HepG2 (cell line): Measurements from ENCODE around the gene CSKMT. TPM values are rescaled to one million over a fixed set of nuclear protein-coding genes. Genes with fewer than 3 reads are reported as not detected.

Source experiments
- ARID3A ChIP-seq: IDR thresholded peaks from 2 replicates; pipeline ENCODE4 v1.6.1; 2012; ENCODE audit warnings: low read depth, low read length, improper control_type of control experiment
- CCDC6 ChIP-seq: sonication (generic); formaldehyde crosslinking; IDR thresholded peaks from 2 replicates; pipeline ENCODE4 v1.8.1; 2022; ENCODE audit warnings: mild to moderate bottlenecking, missing genetic modification reagents, moderate library complexity
- DR1 ChIP-seq: sonication (generic); formaldehyde crosslinking; IDR thresholded peaks from 2 replicates; pipeline ENCODE4 v1.8.0; 2021; ENCODE audit warnings: mild to moderate bottlenecking, missing genetic modification reagents, inconsistent platforms
- HOXA5 ChIP-seq: sonication (generic); formaldehyde crosslinking; IDR thresholded peaks from 2 replicates; pipeline ENCODE4 v1.4.0; 2020; ENCODE audit warnings: missing genetic modification reagents
- MYC ChIP-seq: sonication (generic); formaldehyde crosslinking; IDR thresholded peaks from 2 replicates; pipeline ENCODE4 v1.9.0; 2021; ENCODE audit warnings: missing genetic modification reagents, borderline replicate concordance
- NCOA1 ChIP-seq: sonication (generic); formaldehyde crosslinking; IDR thresholded peaks from 2 replicates; pipeline ENCODE4 v1.9.0; 2021; ENCODE audit warnings: missing genetic modification reagents
- SMAD1 ChIP-seq: sonication (generic); formaldehyde crosslinking; IDR thresholded peaks from 2 replicates; pipeline ENCODE4 v1.4.0; 2020; ENCODE audit warnings: missing genetic modification reagents, low read depth, mild to moderate bottlenecking, borderline replicate concordance
- SP4 ChIP-seq: sonication (generic); formaldehyde crosslinking; IDR thresholded peaks from 2 replicates; pipeline ENCODE4 v1.8.1; 2023; ENCODE audit warnings: mild to moderate bottlenecking, missing genetic modification reagents
- XBP1 ChIP-seq: sonication (generic); formaldehyde crosslinking; IDR thresholded peaks from 2 replicates; pipeline ENCODE4 v1.5.0; 2020; ENCODE audit warnings: missing genetic modification reagents
- ZBTB20 ChIP-seq: sonication (generic); formaldehyde crosslinking; IDR thresholded peaks from 2 replicates; pipeline ENCODE4 v1.8.1; 2023; ENCODE audit warnings: missing genetic modification reagents, low read depth, mild to moderate bottlenecking, borderline replicate concordance
- ZFAT ChIP-seq: sonication (generic); formaldehyde crosslinking; conservative IDR thresholded peaks from 2 replicates; pipeline ENCODE4 v1.8.1; 2023; ENCODE audit warnings: missing genetic modification reagents, inconsistent platforms
- ZFP62 ChIP-seq: sonication (generic); formaldehyde crosslinking; IDR thresholded peaks from 2 replicates; pipeline ENCODE4 v1.4.0; 2020; ENCODE audit warnings: missing genetic modification reagents
- ZIK1 ChIP-seq: sonication (generic); formaldehyde crosslinking; IDR thresholded peaks from 2 replicates; pipeline ENCODE4 v1.5.0; 2020; ENCODE audit warnings: mild to moderate bottlenecking, low read depth, missing genetic modification reagents, borderline replicate concordance
- ZNF430 ChIP-seq: sonication (generic); formaldehyde crosslinking; IDR thresholded peaks from 2 replicates; pipeline ENCODE4 v1.9.0; 2021; ENCODE audit warnings: mild to moderate bottlenecking, missing genetic modification reagents
- ZNF564 ChIP-seq: sonication (generic); formaldehyde crosslinking; IDR thresholded peaks from 2 replicates; pipeline ENCODE4 v1.8.1; 2023; ENCODE audit warnings: mild to moderate bottlenecking, missing genetic modification reagents
- ZUFSP ChIP-seq: sonication (generic); formaldehyde crosslinking; IDR thresholded peaks from 2 replicates; pipeline ENCODE4 v1.9.0; 2021; ENCODE audit warnings: missing genetic modification reagents, mild to moderate bottlenecking, borderline replicate concordance
- polyA plus RNA-seq, 8 experiments: library from polyadenylated mRNA; depleted of rRNA in 3 of 8; stranded (reverse) in 7 of 8; unstranded in 1 of 8; fragments of >200 nt; fragmentation: Illumina TruSeq in 4 of 8; extraction: Trizol in 4 of 8; gene quantifications; 2 replicates each; pipeline versions ENCODE4 v1.2.1 to v1.2.3, GENCODE V29; 2011 to 2016; ENCODE audit warnings: low read depth in 4 of 8, missing spikeins in 1 of 8, mixed read lengths in 1 of 8; ENCODE audit not compliant: insufficient read depth in 1 of 8
- total RNA-seq, 5 experiments: library from RNA; depleted of rRNA; stranded (reverse); fragments of >200 nt; fragmentation: Illumina TruSeq; extraction: Trizol; gene quantifications; 2 replicates each; pipeline ENCODE4 v1.2.3, GENCODE V29; 2016; ENCODE audit warnings: low read depth in 1 of 5
- TF ChIP-seq, protein P1 (sequence below): sonication (generic); formaldehyde crosslinking; IDR thresholded peaks from 2 replicates; pipeline ENCODE4 v1.5.0; 2020; ENCODE audit warnings: missing genetic modification reagents, mild to moderate bottlenecking, borderline replicate concordance
- TF ChIP-seq, protein P2 (sequence below): sonication (generic); formaldehyde crosslinking; IDR thresholded peaks from 2 replicates; pipeline ENCODE4 v1.4.0; 2020; ENCODE audit warnings: mild to moderate bottlenecking, missing genetic modification reagents
- TF ChIP-seq, protein P3 (sequence below): sonication (generic); formaldehyde crosslinking; IDR thresholded peaks from 2 replicates; pipeline ENCODE4 v1.5.1; 2020; ENCODE audit warnings: mild to moderate bottlenecking, missing genetic modification reagents, moderate library complexity

The CSKMT gene
- total and polyA plus RNA-seq, 2 of the 13 experiments (the other 11 are each of a cell fraction or from before 2014, with no cell fraction given) = 7.6 to 31.8 TPM

GRCh38 chr11:62671608-62672389, 6.7 kb downstream of the CSKMT start, which contains the start of the genes LBHD1 and UQCC3 (continued):
- TF ChIP-seq ZBTB20 (CRISPR knock-in tag) (no peak; the same call in 1 of the 2 replicates), ZFAT (CRISPR knock-in tag) (no peak), XBP1 (peak; percentile 87; the same call in 1 of the 2 replicates), SP4 (CRISPR knock-in tag) (peak; percentile 51; the same call in 1 of the 2 replicates), ZUFSP (CRISPR knock-in tag) (no peak), ZIK1 (CRISPR knock-in tag) (no peak), CCDC6 (CRISPR knock-in tag) (peak; percentile 70), NCOA1 (CRISPR knock-in tag) (no peak), MYC (CRISPR knock-in tag) (peak; percentile 69), SMAD1 (CRISPR knock-in tag) (peak; percentile 67; the same call in 1 of the 2 replicates), ZFP62 (CRISPR knock-in tag) (no peak), DR1 (CRISPR knock-in tag) (peak; percentile 70), ARID3A (peak; percentile 41; the same call in 1 of the 2 replicates), ZNF430 (peak; percentile 84), HOXA5 (CRISPR knock-in tag) (peak; percentile 66), ZNF564 (CRISPR knock-in tag) (peak; percentile 50; the same call in 1 of the 2 replicates)
- TF ChIP-seq, protein P1, sequence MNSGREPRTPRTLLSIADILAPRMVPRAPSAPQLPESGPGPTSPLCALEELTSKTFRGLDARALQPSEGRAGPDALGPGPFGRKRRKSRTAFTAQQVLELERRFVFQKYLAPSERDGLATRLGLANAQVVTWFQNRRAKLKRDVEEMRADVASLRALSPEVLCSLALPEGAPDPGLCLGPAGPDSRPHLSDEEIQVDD (CRISPR knock-in tag) = no peak
- TF ChIP-seq, protein P2, sequence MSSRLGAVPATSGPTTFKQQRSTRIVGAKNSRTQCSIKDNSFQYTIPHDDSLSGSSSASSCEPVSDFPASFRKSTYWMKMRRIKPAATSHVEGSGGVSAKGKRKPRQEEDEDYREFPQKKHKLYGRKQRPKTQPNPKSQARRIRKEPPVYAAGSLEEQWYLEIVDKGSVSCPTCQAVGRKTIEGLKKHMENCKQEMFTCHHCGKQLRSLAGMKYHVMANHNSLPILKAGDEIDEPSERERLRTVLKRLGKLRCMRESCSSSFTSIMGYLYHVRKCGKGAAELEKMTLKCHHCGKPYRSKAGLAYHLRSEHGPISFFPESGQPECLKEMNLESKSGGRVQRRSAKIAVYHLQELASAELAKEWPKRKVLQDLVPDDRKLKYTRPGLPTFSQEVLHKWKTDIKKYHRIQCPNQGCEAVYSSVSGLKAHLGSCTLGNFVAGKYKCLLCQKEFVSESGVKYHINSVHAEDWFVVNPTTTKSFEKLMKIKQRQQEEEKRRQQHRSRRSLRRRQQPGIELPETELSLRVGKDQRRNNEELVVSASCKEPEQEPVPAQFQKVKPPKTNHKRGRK = 0 out of 2 replicates have a peak, but pooled peaks have one; percentile 36
- TF ChIP-seq, protein P3, sequence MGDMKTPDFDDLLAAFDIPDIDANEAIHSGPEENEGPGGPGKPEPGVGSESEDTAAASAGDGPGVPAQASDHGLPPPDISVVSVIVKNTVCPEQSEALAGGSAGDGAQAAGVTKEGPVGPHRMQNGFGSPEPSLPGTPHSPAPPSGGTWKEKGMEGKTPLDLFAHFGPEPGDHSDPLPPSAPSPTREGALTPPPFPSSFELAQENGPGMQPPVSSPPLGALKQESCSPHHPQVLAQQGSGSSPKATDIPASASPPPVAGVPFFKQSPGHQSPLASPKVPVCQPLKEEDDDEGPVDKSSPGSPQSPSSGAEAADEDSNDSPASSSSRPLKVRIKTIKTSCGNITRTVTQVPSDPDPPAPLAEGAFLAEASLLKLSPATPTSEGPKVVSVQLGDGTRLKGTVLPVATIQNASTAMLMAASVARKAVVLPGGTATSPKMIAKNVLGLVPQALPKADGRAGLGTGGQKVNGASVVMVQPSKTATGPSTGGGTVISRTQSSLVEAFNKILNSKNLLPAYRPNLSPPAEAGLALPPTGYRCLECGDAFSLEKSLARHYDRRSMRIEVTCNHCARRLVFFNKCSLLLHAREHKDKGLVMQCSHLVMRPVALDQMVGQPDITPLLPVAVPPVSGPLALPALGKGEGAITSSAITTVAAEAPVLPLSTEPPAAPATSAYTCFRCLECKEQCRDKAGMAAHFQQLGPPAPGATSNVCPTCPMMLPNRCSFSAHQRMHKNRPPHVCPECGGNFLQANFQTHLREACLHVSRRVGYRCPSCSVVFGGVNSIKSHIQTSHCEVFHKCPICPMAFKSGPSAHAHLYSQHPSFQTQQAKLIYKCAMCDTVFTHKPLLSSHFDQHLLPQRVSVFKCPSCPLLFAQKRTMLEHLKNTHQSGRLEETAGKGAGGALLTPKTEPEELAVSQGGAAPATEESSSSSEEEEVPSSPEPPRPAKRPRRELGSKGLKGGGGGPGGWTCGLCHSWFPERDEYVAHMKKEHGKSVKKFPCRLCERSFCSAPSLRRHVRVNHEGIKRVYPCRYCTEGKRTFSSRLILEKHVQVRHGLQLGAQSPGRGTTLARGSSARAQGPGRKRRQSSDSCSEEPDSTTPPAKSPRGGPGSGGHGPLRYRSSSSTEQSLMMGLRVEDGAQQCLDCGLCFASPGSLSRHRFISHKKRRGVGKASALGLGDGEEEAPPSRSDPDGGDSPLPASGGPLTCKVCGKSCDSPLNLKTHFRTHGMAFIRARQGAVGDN = peak; percentile 86
